Measurements from ENCODE around the gene CNTN5. TPM values are rescaled to one million over a fixed set of nuclear protein-coding genes. Genes with fewer than 3 reads are reported as not detected.
"Not testable (repeated sequence)": the region's sequence is repeated elsewhere in the genome, so short reads cannot be mapped to it uniquely, and the experiment has no call there.

The CNTN5 gene
- total and polyA plus RNA-seq, 2 donors (not counting 1 experiment from before 2014, with no cell fraction given): 0.17 TPM; not detected in 1

DNA sequence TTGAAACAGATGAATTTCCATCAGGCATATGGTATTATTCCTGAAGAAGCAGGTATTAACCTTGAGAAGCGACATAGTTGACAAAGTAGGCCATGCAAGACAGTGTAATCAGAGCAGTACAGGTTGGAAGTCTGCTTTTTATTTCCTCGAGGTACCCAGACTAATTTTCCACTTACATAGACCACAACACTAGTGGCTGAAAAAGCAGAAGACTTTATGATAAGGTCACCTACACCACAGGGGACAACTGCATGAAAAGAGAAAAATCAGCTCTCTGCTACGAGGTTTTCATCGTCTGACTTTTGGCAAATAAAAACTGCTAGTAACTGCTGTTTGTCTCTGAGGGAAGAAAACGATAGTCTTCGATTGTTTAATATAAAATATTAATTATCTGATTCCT lies 77.5 kb downstream of the CNTN5 start:
- no peaks in the 10 kb centered on the region for H3K36me3 ChIP-seq (ENCODE audit: control insufficient read depth, insufficient read depth, low read length)
- H3K4me1 ChIP-seq (ENCODE audit: control insufficient read depth, extremely low read depth, insufficient read depth, low read length): no peaks in the 10 kb centered on the region
- no peak overlapping the region for H2AFZ ChIP-seq (ENCODE audit: low read length)
- no peak overlapping the region for H3K4me3 ChIP-seq (replicated peaks in 1 of 4; ENCODE audit: control extremely low read depth in 1 of 4, insufficient read depth in 1 of 4, low read depth in 3 of 4, low read length in 4 of 4)
- H3K27me3 ChIP-seq (ENCODE audit: control insufficient read depth, insufficient read depth, low read length): no peaks in the 10 kb centered on the region
- no peaks in the 10 kb centered on the region for H4K20me1 ChIP-seq (ENCODE audit: control insufficient read depth, extremely low read depth, insufficient read depth, low read length)
- no peaks in the 10 kb centered on the region for H3K79me2 ChIP-seq (ENCODE audit: control insufficient read depth, insufficient read depth, low read length)
- no peak overlapping the region for H3K27ac ChIP-seq (ENCODE audit: insufficient read depth, low read length)
- no peaks in the 10 kb centered on the region for H3K9me3 ChIP-seq (ENCODE audit: control insufficient read depth, insufficient read depth, low read depth, low read length)
- no peak for DNase-seq (ENCODE audit: low read depth in 2 of 2)
- no peak overlapping the region for H3K4me2 ChIP-seq (ENCODE audit: extremely low read depth, insufficient read depth, low read length)
- TF ChIP-seq EZH2 (IDR thresholded peaks at IDR 0.05; ENCODE audit: low read length, missing control alignments) (no peak), CTCF (conservative IDR thresholded peaks at IDR 0.05 in 1 of 2, IDR thresholded peaks at IDR 0.05 in 1 of 2; ENCODE audit: low read depth in 1 of 2, low read length in 2 of 2) (no peak)
- H3K9ac ChIP-seq (ENCODE audit: insufficient read depth, low read length): no peak overlapping the region

DNA sequence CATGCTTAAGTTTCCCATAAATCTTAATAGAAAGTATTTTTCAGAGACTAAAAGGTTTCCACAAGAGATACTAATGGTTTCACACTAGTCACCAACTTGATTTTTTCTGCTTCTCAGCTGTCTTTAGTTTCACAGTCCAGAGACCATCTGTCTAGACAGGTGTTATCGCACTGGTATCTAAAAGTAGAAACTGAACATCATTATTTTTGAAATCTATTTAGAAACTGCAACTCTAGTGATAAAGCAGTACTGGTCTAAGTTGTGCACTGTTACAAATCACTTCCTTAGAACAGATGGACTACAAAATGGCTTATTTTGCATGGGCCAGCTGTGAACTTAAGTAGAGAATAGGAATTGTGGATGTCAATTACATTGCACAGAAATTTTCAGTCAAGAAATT lies 78.0 kb downstream of the CNTN5 start:
- Histone ChIP-seq H3K36me3 (ENCODE audit: control insufficient read depth, insufficient read depth, low read length) (no peaks in the 10 kb centered on the region), H3K4me1 (ENCODE audit: control insufficient read depth, extremely low read depth, insufficient read depth, low read length) (no peaks in the 10 kb centered on the region), H2AFZ (ENCODE audit: low read length) (no peak overlapping the region), H3K27ac (ENCODE audit: insufficient read depth, low read length) (no peak overlapping the region), H4K20me1 (ENCODE audit: control insufficient read depth, extremely low read depth, insufficient read depth, low read length) (no peaks in the 10 kb centered on the region), H3K27me3 (ENCODE audit: control insufficient read depth, insufficient read depth, low read length) (no peaks in the 10 kb centered on the region), H3K79me2 (ENCODE audit: control insufficient read depth, insufficient read depth, low read length) (no peaks in the 10 kb centered on the region), H3K9me3 (ENCODE audit: control insufficient read depth, insufficient read depth, low read depth, low read length) (no peaks in the 10 kb centered on the region), H3K4me3 (replicated peaks in 1 of 4; ENCODE audit: control extremely low read depth in 1 of 4, insufficient read depth in 1 of 4, low read depth in 3 of 4, low read length in 4 of 4) (no peak overlapping the region), H3K4me2 (ENCODE audit: extremely low read depth, insufficient read depth, low read length) (no peak overlapping the region), H3K9ac (ENCODE audit: insufficient read depth, low read length) (no peak overlapping the region)
- no peak for DNase-seq (ENCODE audit: low read depth in 2 of 2)
- TF ChIP-seq CTCF (conservative IDR thresholded peaks at IDR 0.05 in 1 of 2, IDR thresholded peaks at IDR 0.05 in 1 of 2; ENCODE audit: low read depth in 1 of 2, low read length in 2 of 2) (no peak), EZH2 (IDR thresholded peaks at IDR 0.05; ENCODE audit: low read length, missing control alignments) (no peak)

- Histone ChIP-seq H3K9ac (ENCODE audit: insufficient read depth, low read length) (no peak overlapping the region), H3K4me1 (ENCODE audit: control insufficient read depth, extremely low read depth, insufficient read depth, low read length) (no peaks in the 10 kb centered on the region), H3K9me3 (ENCODE audit: control insufficient read depth, insufficient read depth, low read depth, low read length) (no peaks in the 10 kb centered on the region), H3K27ac (ENCODE audit: insufficient read depth, low read length) (no peak overlapping the region), H3K4me3 (replicated peaks in 1 of 4; ENCODE audit: control extremely low read depth in 1 of 4, insufficient read depth in 1 of 4, low read depth in 3 of 4, low read length in 4 of 4) (no peak overlapping the region), H3K27me3 (ENCODE audit: control insufficient read depth, insufficient read depth, low read length) (no peaks in the 10 kb centered on the region), H4K20me1 (ENCODE audit: control insufficient read depth, extremely low read depth, insufficient read depth, low read length) (no peaks in the 10 kb centered on the region), H3K36me3 (ENCODE audit: control insufficient read depth, insufficient read depth, low read length) (no peaks in the 10 kb centered on the region), H3K4me2 (ENCODE audit: extremely low read depth, insufficient read depth, low read length) (no peak overlapping the region), H2AFZ (ENCODE audit: low read length) (no peak overlapping the region), H3K79me2 (ENCODE audit: control insufficient read depth, insufficient read depth, low read length) (no peaks in the 10 kb centered on the region)
- no peak for DNase-seq (ENCODE audit: low read depth in 2 of 2)
- TF ChIP-seq CTCF (conservative IDR thresholded peaks at IDR 0.05 in 1 of 2, IDR thresholded peaks at IDR 0.05 in 1 of 2; ENCODE audit: low read depth in 1 of 2, low read length in 2 of 2): no peak
- TF ChIP-seq EZH2 (IDR thresholded peaks at IDR 0.05; ENCODE audit: low read length, missing control alignments): no peak
Observed at GRCh38 chr11:99117603-99118002, 96.9 kb downstream of the CNTN5 start.

DNA sequence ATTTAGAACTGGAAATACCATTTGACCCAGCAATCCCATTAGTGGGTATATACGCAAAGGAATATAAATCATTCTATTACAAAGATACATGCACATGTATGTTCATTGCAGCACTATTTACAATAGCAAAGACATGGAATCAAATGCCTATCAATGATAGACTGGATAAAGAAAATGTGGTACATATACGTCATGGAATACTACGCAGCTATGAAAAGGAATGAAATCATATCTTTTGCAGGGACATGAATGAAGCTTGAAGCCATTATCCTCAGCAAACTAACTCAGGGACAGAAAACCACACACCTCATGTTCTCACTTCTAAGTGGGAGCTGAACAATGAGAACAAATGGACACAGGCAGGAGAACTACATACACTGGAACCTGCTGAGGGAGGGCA lies 113.1 kb downstream of the CNTN5 start:
- not testable (repeated sequence) for H3K36me3 ChIP-seq (ENCODE audit: control insufficient read depth, insufficient read depth, low read length); H3K79me2 ChIP-seq (ENCODE audit: control insufficient read depth, insufficient read depth, low read length); H3K4me3 ChIP-seq (replicated peaks in 1 of 4; ENCODE audit: control extremely low read depth in 1 of 4, insufficient read depth in 1 of 4, low read depth in 3 of 4, low read length in 4 of 4); H3K9me3 ChIP-seq (ENCODE audit: control insufficient read depth, insufficient read depth, low read depth, low read length); H2AFZ ChIP-seq (ENCODE audit: low read length); H3K27ac ChIP-seq (ENCODE audit: insufficient read depth, low read length); H3K9ac ChIP-seq (ENCODE audit: insufficient read depth, low read length); H4K20me1 ChIP-seq (ENCODE audit: control insufficient read depth, extremely low read depth, insufficient read depth, low read length); DNase-seq (ENCODE audit: low read depth in 2 of 2); H3K4me2 ChIP-seq (ENCODE audit: extremely low read depth, insufficient read depth, low read length); H3K4me1 ChIP-seq (ENCODE audit: control insufficient read depth, extremely low read depth, insufficient read depth, low read length); H3K27me3 ChIP-seq (ENCODE audit: control insufficient read depth, insufficient read depth, low read length)
